ENCODE data around the gene BNC2.

DNA sequence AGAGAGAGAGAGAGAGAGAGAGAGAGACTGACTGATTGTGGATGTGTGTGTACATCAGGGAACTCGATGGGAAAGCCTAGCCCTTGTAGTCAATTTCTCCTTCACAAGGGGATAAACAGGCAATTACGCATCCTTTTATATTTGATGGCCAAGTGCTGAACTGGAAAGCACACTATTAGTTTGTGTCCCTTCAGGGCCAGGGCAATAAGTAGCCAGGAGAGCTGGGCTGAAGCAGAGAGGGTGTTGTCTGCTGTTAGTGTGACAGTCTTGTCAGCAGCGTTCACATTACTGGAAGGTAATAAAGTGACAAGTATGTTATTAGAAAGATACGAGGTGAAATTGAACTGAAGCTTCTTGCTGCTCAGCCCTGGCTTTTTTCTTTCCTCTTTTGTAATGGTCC, 457.7 kb downstream of the BNC2 start:
- TF ChIP-seq, protein P1, sequence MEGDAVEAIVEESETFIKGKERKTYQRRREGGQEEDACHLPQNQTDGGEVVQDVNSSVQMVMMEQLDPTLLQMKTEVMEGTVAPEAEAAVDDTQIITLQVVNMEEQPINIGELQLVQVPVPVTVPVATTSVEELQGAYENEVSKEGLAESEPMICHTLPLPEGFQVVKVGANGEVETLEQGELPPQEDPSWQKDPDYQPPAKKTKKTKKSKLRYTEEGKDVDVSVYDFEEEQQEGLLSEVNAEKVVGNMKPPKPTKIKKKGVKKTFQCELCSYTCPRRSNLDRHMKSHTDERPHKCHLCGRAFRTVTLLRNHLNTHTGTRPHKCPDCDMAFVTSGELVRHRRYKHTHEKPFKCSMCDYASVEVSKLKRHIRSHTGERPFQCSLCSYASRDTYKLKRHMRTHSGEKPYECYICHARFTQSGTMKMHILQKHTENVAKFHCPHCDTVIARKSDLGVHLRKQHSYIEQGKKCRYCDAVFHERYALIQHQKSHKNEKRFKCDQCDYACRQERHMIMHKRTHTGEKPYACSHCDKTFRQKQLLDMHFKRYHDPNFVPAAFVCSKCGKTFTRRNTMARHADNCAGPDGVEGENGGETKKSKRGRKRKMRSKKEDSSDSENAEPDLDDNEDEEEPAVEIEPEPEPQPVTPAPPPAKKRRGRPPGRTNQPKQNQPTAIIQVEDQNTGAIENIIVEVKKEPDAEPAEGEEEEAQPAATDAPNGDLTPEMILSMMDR (conservative IDR thresholded peaks at IDR 0.05; ENCODE audit: low read depth, low read length): no peak
- no peak for TF ChIP-seq EZH2phosphoT487 (IDR thresholded peaks at IDR 0.05; ENCODE audit: borderline replicate concordance, low read length)
